Loucy (cell line): ENCODE measurements around the gene FLACC1.

Source experiments
- EZH2phosphoT487 ChIP-seq: fragments of 200-600 bp; IDR thresholded peaks from 2 replicates; pipeline ENCODE4 v1.6.1; 2018; ENCODE audit warnings: antibody characterized with exemption, mild to moderate bottlenecking, moderate library complexity, borderline replicate concordance
- TF ChIP-seq, protein P1 (sequence below): fragments of 200-600 bp; sonication (generic); conservative IDR thresholded peaks from 2 replicates; pipeline ENCODE4 v1.5.1; 2014; ENCODE audit warnings: mild to moderate bottlenecking, antibody characterized with exemption, low read length

DNA sequence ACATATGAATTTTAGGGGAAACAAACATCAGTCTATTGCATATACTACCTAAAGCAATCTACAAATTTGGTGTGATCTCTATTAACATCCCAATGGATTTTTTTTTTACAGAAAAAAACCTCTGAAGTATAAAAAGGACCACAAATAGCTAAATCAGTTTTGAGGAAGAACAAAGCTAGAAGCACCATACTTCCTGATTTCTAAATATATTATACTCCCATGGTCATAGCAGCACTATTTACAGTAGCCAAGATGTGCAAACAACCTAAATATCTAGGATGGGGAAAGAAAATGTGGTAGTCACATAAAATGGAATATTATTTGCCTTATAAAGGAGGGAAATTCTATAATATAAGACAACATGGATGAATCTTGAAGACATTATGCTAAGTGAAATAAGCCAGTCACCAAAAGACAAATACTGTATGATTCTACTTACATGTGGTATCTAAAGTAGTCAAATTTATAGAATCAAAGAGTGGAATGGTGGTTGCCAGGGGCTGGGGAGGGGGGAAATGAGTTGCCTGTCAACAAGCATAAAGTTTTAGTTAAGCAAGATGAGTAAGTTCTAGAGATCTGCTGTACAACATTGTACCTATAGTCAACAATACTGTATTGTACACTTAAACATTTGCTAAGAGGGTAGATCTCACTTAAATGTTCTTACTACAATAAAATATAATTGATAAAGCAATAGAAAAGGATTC is 114.4 kb downstream of the FLACC1 start:
- TF ChIP-seq, protein P1, sequence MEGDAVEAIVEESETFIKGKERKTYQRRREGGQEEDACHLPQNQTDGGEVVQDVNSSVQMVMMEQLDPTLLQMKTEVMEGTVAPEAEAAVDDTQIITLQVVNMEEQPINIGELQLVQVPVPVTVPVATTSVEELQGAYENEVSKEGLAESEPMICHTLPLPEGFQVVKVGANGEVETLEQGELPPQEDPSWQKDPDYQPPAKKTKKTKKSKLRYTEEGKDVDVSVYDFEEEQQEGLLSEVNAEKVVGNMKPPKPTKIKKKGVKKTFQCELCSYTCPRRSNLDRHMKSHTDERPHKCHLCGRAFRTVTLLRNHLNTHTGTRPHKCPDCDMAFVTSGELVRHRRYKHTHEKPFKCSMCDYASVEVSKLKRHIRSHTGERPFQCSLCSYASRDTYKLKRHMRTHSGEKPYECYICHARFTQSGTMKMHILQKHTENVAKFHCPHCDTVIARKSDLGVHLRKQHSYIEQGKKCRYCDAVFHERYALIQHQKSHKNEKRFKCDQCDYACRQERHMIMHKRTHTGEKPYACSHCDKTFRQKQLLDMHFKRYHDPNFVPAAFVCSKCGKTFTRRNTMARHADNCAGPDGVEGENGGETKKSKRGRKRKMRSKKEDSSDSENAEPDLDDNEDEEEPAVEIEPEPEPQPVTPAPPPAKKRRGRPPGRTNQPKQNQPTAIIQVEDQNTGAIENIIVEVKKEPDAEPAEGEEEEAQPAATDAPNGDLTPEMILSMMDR, result no peak
- no peak for TF ChIP-seq EZH2phosphoT487
